ENCODE data around the gene CDIP1. TPM values are rescaled to one million over a fixed set of nuclear protein-coding genes. Genes with fewer than 3 reads are reported as not detected.

Gene CDIP1
- total and polyA plus RNA-seq, 12 donors: 28.2 to 59.5 (median 46.1) TPM

GRCh38 chr16:4525069-4525468, 13.5 kb downstream of the CDIP1 start:
- Histone ChIP-seq H3K36me3 (no peaks in the 10 kb centered on the region), H3K27me3 (no peaks in the 10 kb centered on the region), H3K4me3 (no peak overlapping the region), H3K27ac (peak overlapping the region in 3 of 10 donors; percentile 2 to 47 (median 43)), H3K4me1 (peaks cover 8 to 62% (median 55%) of the 10 kb centered on the region in 9 donors), H3K9me3 (no peaks in the 10 kb centered on the region)
- TF ChIP-seq CTCF (IDR thresholded peaks at IDR 0.05): no peak
- ATAC-seq: peak; percentile 22 to 80 (median 44)
- intact Hi-C loops (cut with DNase I): no loop called here
- 60 to 62% methylated on average over 7 of the region's 7 CpGs for WGBS, 2 donors
- DNase-seq: no peak

GRCh38 chr16:4524571-4524970, 14.0 kb downstream of the CDIP1 start:
- DNase-seq (no peak), ATAC-seq (no peak)
- TF ChIP-seq CTCF (IDR thresholded peaks at IDR 0.05): no peak
- Histone ChIP-seq H3K9me3 (no peaks in the 10 kb centered on the region), H3K4me3 (no peak overlapping the region), H3K4me1 (peaks cover 8 to 61% (median 50%) of the 10 kb centered on the region in 9 donors), H3K27me3 (no peaks in the 10 kb centered on the region), H3K36me3 (no peaks in the 10 kb centered on the region), H3K27ac (peak overlapping the region in 1 of 10 donors; percentile 47)
- intact Hi-C loops (cut with DNase I): no loop called here

GRCh38 chr16:4523686-4524085, 14.9 kb downstream of the CDIP1 start:
- Histone ChIP-seq H3K27ac (peak overlapping the region in 3 of 10 donors; percentile 28 to 53 (median 50)), H3K36me3 (no peaks in the 10 kb centered on the region), H3K4me3 (no peak overlapping the region), H3K4me1 (peaks cover 8 to 57% (median 46%) of the 10 kb centered on the region in 9 donors), H3K9me3 (no peaks in the 10 kb centered on the region), H3K27me3 (no peaks in the 10 kb centered on the region)
- intact Hi-C loops (cut with DNase I): no loop called here
- DNase-seq: no peak
- peak in 1 of 8 donors; percentile 29 for ATAC-seq
- WGBS, 2 donors: 87 to 91% methylated on average over 4 of the region's 4 CpGs
- TF ChIP-seq CTCF (IDR thresholded peaks at IDR 0.05): no peak

GRCh38 chr16:4522051-4522581, 16.5 kb downstream of the CDIP1 start:
- H3K27me3 ChIP-seq: no peaks in the 10 kb centered on the region
- WGBS, 2 donors: 46 to 57% methylated on average over 8 of the region's 8 CpGs
- intact Hi-C loops (cut with DNase I): no loop called here
- no peak for TF ChIP-seq CTCF (IDR thresholded peaks at IDR 0.05)
- DNase-seq (peak in 1 of 2 donors; percentile 46), ATAC-seq (peak in 4 of 8 donors; percentile 23 to 59 (median 34))
- no peaks in the 10 kb centered on the region for H3K36me3 ChIP-seq
- no peak overlapping the region for H3K4me3 ChIP-seq
- H3K4me1 ChIP-seq: peaks cover 8 to 65% (median 47%) of the 10 kb centered on the region in 9 donors
- no peaks in the 10 kb centered on the region for H3K9me3 ChIP-seq
- H3K27ac ChIP-seq: peak overlapping the region in 5 of 10 donors; percentile 16 to 53 (median 28)

Data from heart right ventricle (tissue), 16 donors.